Glomerular visceral epithelial cell (primary cell): ENCODE results near the gene HMHB1.

Experiments used
- DNase-seq: peaks from one replicate; pipeline ENCODE4 v3.0.0-alpha.2; 2016; ENCODE audit errors: extremely low spot score

The HMHB1 gene

GRCh38 chr5:143865426-143866025, 53.6 kb downstream of the HMHB1 start:
- DNase-seq: no peak
